GM15510 (cell line): ENCODE results near the gene STK11IP.

Experiments used
- POLR2A ChIP-seq: IDR thresholded peaks from 3 replicates; pipeline ENCODE4 v1.6.1; 2011; ENCODE audit warnings: borderline replicate concordance; ENCODE audit not compliant: insufficient read length; ENCODE audit errors: extremely low read depth

Gene STK11IP

DNA sequence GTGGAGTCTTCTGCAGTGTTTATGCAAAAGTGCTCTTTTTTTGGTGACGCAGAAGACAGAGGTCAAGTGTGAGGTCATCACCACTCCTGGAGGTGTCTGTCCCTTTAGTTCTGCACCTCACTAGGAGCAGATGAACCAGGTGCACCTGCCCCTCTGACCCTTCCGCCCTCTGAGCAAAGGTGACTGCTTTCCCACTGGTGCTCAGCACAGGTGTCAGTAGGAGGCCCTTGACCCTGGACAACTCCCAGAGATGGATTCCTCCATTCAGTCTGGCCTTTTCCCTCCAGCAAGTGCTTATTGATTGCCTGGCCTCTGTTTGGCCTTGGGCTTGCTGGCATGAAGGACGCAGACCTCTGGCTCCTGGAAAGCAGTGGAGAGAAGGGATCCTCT lies 21.1 kb downstream of the STK11IP start:
- TF ChIP-seq POLR2A = no peak

GRCh38 chr2:219619235-219619634 lies 21.6 kb downstream of the STK11IP start:
- TF ChIP-seq POLR2A = no peak

GRCh38 chr2:219620546-219620945 lies 22.9 kb downstream of the STK11IP start:
- no peak for TF ChIP-seq POLR2A

DNA sequence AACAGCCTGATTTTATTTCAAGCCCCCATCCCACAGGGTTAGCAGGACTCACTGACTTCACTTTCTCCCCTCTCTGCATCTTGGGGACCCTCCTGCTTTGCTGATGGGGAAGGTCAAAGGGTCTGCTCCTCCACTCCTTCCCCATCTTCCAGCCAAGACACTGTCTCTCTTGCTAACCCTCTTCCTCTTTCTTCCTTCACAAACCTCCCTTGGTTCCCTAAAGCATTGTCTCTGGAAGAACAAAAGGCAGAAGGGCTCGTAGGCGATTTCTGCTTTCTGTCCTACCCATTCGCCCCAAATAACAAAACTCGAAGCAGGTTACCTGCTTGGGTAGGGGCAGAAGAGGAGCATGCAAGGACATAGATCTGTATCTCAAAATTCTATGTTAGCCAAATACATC lies 24.3 kb downstream of the STK11IP start:
- no peak for TF ChIP-seq POLR2A

DNA sequence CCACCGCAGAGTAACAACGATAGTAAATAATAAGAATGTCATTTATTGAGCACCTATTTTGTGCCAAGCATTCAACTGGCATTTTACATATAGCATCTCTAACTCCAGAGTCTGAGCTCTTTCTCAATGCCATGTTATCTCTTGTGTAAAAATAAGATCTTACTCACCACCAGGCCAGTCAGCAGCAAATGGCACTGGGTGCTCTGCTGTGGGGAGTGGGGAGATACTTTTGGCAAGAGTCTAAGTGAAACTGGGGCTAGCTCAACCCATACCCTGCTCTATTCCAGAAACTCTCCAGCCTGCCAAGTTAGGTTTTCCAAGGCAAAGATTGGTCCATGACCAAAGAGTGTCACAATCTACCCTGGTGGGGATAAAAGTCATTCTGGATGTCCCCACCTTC lies 24.8 kb downstream of the STK11IP start:
- no peak for TF ChIP-seq POLR2A

DNA sequence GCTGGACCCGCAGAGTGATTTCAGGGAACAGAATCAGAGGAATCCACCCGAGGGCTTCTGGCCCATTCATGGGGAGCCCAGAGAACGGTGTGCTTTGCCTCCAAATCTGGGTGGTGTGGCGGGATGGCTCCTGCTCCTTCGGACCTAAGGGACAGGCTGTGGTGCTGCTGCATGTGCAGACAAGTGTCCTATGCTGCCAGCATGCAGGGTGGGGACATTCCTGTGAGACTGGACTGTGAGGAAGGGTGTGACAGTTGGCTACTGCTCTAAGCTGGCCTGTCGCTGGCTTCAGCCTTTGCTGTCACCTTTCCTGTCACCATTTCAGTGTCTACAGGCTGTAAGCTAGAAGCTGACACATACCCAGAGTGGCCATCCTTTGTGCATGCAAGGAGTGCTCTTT lies 26.9 kb downstream of the STK11IP start:
- TF ChIP-seq POLR2A = no peak

DNA sequence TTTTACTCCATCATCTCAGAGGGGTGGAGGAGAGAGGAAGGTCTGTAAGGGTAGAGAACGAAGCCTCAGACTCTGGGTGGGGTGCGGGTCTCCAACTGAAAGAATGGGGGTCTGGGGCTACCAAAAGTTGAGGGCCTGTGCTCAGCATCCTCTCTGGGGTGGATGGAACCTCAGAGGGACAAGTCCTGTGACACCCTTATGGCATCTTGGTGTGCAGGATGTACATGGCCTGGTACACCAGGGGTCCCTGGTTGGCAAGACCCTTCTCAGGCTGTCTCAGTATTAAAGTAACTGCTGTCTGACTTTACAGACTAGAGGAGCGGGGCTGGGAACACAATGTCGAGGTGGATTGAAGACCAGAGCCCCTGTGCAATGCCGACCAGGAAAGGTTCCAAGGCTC lies 27.5 kb downstream of the STK11IP start:
- TF ChIP-seq POLR2A = no peak

DNA sequence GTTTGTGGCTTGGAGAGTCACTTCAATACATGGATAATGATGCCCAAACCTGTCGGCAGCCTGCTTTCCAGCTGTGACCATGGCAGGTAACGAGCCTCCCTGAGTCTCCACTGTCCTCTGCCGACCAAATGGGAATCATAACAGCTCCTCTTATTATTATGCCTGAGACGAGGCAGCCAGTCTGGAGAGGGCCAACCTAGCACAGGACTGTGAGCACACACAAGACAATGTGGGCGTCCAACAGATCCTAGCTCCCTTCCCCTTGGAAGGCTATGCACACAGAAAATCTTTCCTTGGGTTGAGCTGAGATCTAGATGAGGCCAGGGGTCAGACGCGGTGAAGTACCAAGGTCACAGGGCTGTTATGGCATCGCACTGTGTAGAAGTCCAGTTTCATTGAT lies 28.9 kb downstream of the STK11IP start:
- no peak for TF ChIP-seq POLR2A

- no peak for TF ChIP-seq POLR2A
Observed at GRCh38 chr2:219627103-219628100, 29.7 kb downstream of the STK11IP start, which contains the start of gene SLC4A3. TSS of gene SLC4A3 (plus strand) at chr2:219627630. CDS start at chr2:219627993, 363 bp downstream.

GRCh38 chr2:219628235-219628985 lies 30.8 kb downstream of the STK11IP start:
- TF ChIP-seq POLR2A = no peak

- no peak for TF ChIP-seq POLR2A
Observed at GRCh38 chr2:219628986-219629901, 31.6 kb downstream of the STK11IP start.

- no peak for TF ChIP-seq POLR2A
Observed at GRCh38 chr2:219629976-219630695, 32.5 kb downstream of the STK11IP start.

- no peak for TF ChIP-seq POLR2A
Observed at GRCh38 chr2:219630770-219631405, 33.2 kb downstream of the STK11IP start.

DNA sequence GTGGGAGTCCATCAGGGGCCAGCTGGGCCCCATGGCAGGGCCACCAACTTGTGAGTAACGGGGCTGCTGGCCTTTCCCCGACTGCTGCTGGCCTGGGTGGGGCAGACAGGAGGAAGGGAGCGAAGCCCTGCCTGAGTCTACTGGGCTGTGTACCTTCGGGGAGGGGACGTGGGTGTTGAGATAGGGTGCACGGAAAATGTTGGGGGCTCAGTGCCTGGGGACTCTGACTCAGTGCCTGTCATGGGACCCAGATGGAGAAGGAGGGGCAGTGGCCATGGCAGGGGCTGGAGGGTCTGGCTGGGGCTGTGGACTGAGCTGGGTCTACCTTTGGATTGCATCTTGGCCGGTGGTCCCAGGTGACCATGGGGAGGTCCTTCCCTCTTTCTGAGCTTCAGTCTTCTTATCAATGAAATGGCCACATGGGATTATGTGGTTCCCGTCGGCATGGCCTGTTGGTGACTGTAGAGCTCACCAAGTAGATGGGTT lies 33.8 kb downstream of the STK11IP start:
- no peak for TF ChIP-seq POLR2A
